Coronary artery (tissue), 2 donors: ENCODE measurements around the gene TXNRD1.

Source experiments
- DNase-seq: peaks from one replicate; pipeline ENCODE4 v3.0.0-alpha.2; 2017; ENCODE audit warnings: low spot score
- H3K27ac ChIP-seq, 2 donors: fragments of 200-600 bp; sonication (generic); one replicate each; pipeline ENCODE4 v1.5.1; 2016 to 2019
- H3K4me3 ChIP-seq: fragments of 200-600 bp; sonication (generic); 2 replicates; pipeline ENCODE4 v1.5.1; 2016; ENCODE audit warnings: mild to moderate bottlenecking, moderate library complexity
- CTCF ChIP-seq: fragments of 200-600 bp; sonication (generic); IDR thresholded peaks from one replicate; pipeline ENCODE4 v1.5.1; 2019; ENCODE audit warnings: antibody characterized with exemption

TXNRD1 gene

DNA sequence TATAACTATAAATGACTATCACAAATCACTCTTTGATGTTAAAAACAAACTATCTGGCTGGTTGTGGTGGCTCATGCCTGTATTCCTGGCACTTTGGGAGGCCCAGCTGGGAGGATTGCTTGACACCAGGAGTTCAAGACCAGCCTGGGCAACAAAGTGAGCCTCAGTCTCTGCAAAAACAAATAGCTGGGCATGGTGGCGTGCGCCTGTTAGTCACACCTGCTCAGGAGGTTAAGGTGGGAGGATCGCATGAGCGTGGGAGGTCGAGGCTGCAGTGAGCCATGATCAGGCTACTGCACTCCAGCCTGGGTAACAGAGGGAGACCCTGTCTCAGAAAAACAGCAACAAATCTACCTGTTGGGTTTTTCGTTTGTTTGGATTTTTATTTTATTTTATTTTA, 5.4 kb downstream of the TXNRD1 start:
- peak overlapping the region; percentile 85 to 92 for H3K27ac ChIP-seq
- no peak overlapping the region for H3K4me3 ChIP-seq
- DNase-seq: no peak
- TF ChIP-seq CTCF: no peak

DNA sequence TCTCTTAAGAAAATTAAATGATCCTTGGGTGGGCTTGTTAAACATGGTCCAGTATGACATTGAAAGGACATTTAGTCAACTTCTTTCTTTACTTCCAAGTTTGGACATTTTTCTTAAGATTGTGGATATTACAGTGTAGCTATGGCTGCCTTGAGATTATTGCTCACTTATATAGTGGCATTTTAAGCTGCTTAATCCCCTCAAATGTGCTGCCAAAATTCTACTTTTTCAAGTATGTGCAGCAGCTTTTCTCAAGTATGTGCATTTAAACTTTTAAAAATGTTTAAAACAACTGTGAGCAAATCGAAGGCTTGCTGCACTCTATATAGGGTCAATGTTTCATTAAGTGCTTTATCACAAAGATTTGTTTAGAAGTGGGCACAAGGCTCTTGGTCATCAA, 7.4 kb downstream of the TXNRD1 start:
- no peak for DNase-seq

GRCh38 chr12:104223712-104224111, 8.1 kb downstream of the TXNRD1 start:
- TF ChIP-seq CTCF: no peak
- Histone ChIP-seq H3K27ac (peak overlapping the region in 1 of 2 donors; percentile 92), H3K4me3 (no peak overlapping the region)
- DNase-seq: no peak

More for the DNA sequence above, 7.4 kb downstream of the TXNRD1 start:
- Histone ChIP-seq H3K27ac (peak overlapping the region; percentile 28 to 92), H3K4me3 (no peak overlapping the region)
- TF ChIP-seq CTCF: no peak

- Histone ChIP-seq H3K4me3 (no peak overlapping the region), H3K27ac (no peak overlapping the region)
- no peak for DNase-seq
- TF ChIP-seq CTCF: no peak
Observed at GRCh38 chr12:104226672-104227071, 11.1 kb downstream of the TXNRD1 start.

- H3K4me3 ChIP-seq: no peak overlapping the region
- no peak overlapping the region for H3K27ac ChIP-seq
- no peak for TF ChIP-seq CTCF
- no peak for DNase-seq
Observed at GRCh38 chr12:104230304-104231095, 14.9 kb downstream of the TXNRD1 start.

DNA sequence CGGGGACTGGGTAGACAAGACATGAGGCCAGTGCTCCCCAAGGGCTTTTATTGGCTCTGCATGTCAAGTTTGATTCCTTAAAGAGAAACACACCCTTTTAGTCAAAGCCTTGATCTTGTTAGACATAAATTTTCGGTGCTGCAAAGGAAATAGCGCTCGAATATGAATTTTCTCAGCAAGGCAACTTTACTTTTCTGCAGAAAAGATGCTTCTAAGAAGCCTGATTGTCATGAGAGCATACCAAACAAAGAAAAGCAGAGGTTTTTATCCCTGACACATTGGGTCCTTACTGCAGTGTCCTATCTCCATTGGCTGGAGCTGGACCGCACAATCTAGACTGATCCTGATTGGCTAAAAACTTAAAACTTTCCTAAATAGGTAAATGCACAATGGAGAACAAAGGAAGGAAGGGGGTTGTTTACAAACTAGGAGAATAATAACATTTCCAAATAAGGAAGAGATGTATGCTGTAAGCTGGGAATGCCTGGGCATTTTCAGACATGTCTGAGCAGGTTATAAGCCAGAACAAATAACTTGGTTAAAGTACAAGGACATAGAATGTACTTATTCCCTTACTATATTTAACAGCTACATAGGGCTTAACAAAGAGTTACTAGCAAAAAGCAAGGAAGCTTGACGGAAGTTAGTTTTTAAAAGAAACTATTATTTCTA, 17.2 kb downstream of the TXNRD1 start:
- no peak for TF ChIP-seq CTCF
- H3K4me3 ChIP-seq: no peak overlapping the region
- no peak for DNase-seq
- no peak overlapping the region for H3K27ac ChIP-seq
